CD14-positive monocyte (primary cell): ENCODE data around the gene ZNF335. TPM values are rescaled to one million over a fixed set of nuclear protein-coding genes. Genes with fewer than 3 reads are reported as not detected.

Experiments used
- DNase-seq, 3 donors: peaks; one replicate each; pipeline ENCODE4 v3.0.0-alpha.2; 2011 to 2022
- H2AFZ ChIP-seq: 2 replicates; pipeline ENCODE4 v1.6.0; 2012; ENCODE audit warnings: mild to moderate bottlenecking, low read depth, low read length, inconsistent platforms; ENCODE audit not compliant: insufficient read depth, poor library complexity, severe bottlenecking
- H3K27ac ChIP-seq, 2 donors: 1 replicate in 1 of 2; 2 replicates in 1 of 2; pipeline ENCODE4 v1.5.1; 2012 to 2013; ENCODE audit warnings: low read length in 2 of 2, control low read depth in 1 of 2, inconsistent platforms in 1 of 2, low read depth in 1 of 2, mild to moderate bottlenecking in 1 of 2
- H3K27me3 ChIP-seq, 2 donors: one replicate each; pipeline versions ENCODE4 v1.6.0 to v1.6.1; 2011 to 2013; ENCODE audit warnings: low read length in 2 of 2; ENCODE audit not compliant: control insufficient read depth in 2 of 2, insufficient read depth in 2 of 2
- H3K36me3 ChIP-seq, 2 donors: replicated peaks in 1 of 2; 1 replicate in 1 of 2; 2 replicates in 1 of 2; pipeline versions ENCODE4 v1.5.1 to v1.6.1; 2012 to 2013; ENCODE audit warnings: low read length in 2 of 2, control low read depth in 1 of 2, inconsistent platforms in 1 of 2, mild to moderate bottlenecking in 1 of 2; ENCODE audit not compliant: insufficient read depth in 2 of 2, control insufficient read depth in 1 of 2
- H3K4me1 ChIP-seq, 2 donors: 1 replicate in 1 of 2; 2 replicates in 1 of 2; pipeline versions ENCODE4 v1.5.1 to v1.6.1; 2012 to 2013; ENCODE audit warnings: low read length in 2 of 2, control low read depth in 1 of 2, inconsistent platforms in 1 of 2, mild to moderate bottlenecking in 1 of 2, moderate library complexity in 1 of 2; ENCODE audit not compliant: insufficient read depth in 2 of 2, control insufficient read depth in 1 of 2
- H3K4me2 ChIP-seq: replicated peaks from 2 replicates; pipeline ENCODE3; 2012; ENCODE audit warnings: low read length, moderate library complexity, mild to moderate bottlenecking; ENCODE audit not compliant: poor library complexity, severe bottlenecking; ENCODE audit errors: extremely low read depth
- H3K4me3 ChIP-seq, 3 experiments: fragments of 200-600 bp in 1 of 3; sonication (generic) in 1 of 3; replicated peaks in 1 of 3; 1 replicate in 2 of 3; 2 replicates in 1 of 3; pipeline ENCODE4 v1.5.1; 2011 to 2013; ENCODE audit warnings: low read length in 3 of 3, mild to moderate bottlenecking in 3 of 3, control low read depth in 2 of 3, low read depth in 2 of 3, inconsistent platforms in 1 of 3, moderate library complexity in 1 of 3
- H3K79me2 ChIP-seq: 2 replicates; pipeline ENCODE4 v1.6.0; 2012; ENCODE audit warnings: mild to moderate bottlenecking, control low read depth, inconsistent platforms, low read length, moderate library complexity; ENCODE audit not compliant: insufficient read depth
- H3K9ac ChIP-seq: 2 replicates; pipeline ENCODE4 v1.6.0; 2017; ENCODE audit warnings: low read length, mild to moderate bottlenecking; ENCODE audit not compliant: insufficient read depth, poor library complexity, severe bottlenecking
- H3K9me3 ChIP-seq, 2 donors: replicated peaks in 1 of 2; 1 replicate in 1 of 2; 2 replicates in 1 of 2; pipeline versions ENCODE4 v1.5.1 to v1.6.1; 2012 to 2013; ENCODE audit warnings: low read length in 2 of 2, control low read depth in 1 of 2; ENCODE audit not compliant: control insufficient read depth in 1 of 2, insufficient read depth in 1 of 2
- H4K20me1 ChIP-seq: 2 replicates; pipeline ENCODE4 v1.6.0; 2012; ENCODE audit warnings: mild to moderate bottlenecking, low read length, control low read depth, moderate library complexity; ENCODE audit not compliant: insufficient read depth
- H3K27ac Mint-ChIP-seq, 7 donors: one replicate each; pipeline ENCODE4 v1.8.0; 2020; ENCODE audit warnings: mild to moderate bottlenecking in 7 of 7, mixed read lengths in 7 of 7, moderate library complexity in 6 of 7, inconsistent platforms in 2 of 7
- H3K27me3 Mint-ChIP-seq, 3 donors: one replicate each; pipeline ENCODE4 v1.8.0; 2021 to 2022; ENCODE audit warnings: low read depth in 3 of 3, mild to moderate bottlenecking in 3 of 3, mixed read lengths in 3 of 3, moderate library complexity in 3 of 3, inconsistent platforms in 1 of 3
- H3K36me3 Mint-ChIP-seq, 2 donors: one replicate each; pipeline ENCODE4 v1.8.0; 2020; ENCODE audit warnings: mixed read lengths in 2 of 2, inconsistent platforms in 1 of 2, mild to moderate bottlenecking in 1 of 2
- H3K4me1 Mint-ChIP-seq: one replicate; pipeline ENCODE4 v1.8.0; 2020; ENCODE audit warnings: mild to moderate bottlenecking, mixed read lengths
- H3K4me3 Mint-ChIP-seq, 2 donors: one replicate each; pipeline ENCODE4 v1.8.0; 2020; ENCODE audit warnings: mild to moderate bottlenecking in 2 of 2, mixed read lengths in 2 of 2, moderate library complexity in 1 of 2
- H3K9me3 Mint-ChIP-seq, 7 donors: one replicate each; pipeline ENCODE4 v1.8.0; 2020 to 2022; ENCODE audit warnings: mixed read lengths in 7 of 7, mild to moderate bottlenecking in 6 of 7, moderate library complexity in 6 of 7, inconsistent platforms in 2 of 7
- CTCF ChIP-seq: fragments of 200-600 bp; IDR thresholded peaks from one replicate; pipeline ENCODE4 v1.8.0; 2022; ENCODE audit warnings: antibody characterized with exemption, mild to moderate bottlenecking
- WGBS: methylation state at CpG from one replicate; pipeline ENCODE4 v1.1.5; 2013; ENCODE audit warnings: missing lambda C conversion rate; ENCODE audit not compliant: insufficient coverage; 5-methylcytosine and 5-hydroxymethylcytosine counted together
- intact Hi-C, 2 donors: fragments of 100-400 bp; cut with micrococcal nuclease; formaldehyde crosslinking; loops; one replicate each; pipeline versions ENCODE4 v1.15.0 to v1.15.1; 2023
- polyA plus RNA-seq, 3 donors: library from polyadenylated mRNA; depleted of rRNA in 1 of 3; unstranded in 2 of 3; stranded (reverse) in 1 of 3; fragments of 300-500 nt in 2 of 3; fragments of >200 nt in 1 of 3; fragmentation: Illumina TruSeq in 2 of 3; gene quantifications; 1 replicate in 2 of 3; 2 replicates in 1 of 3; pipeline ENCODE4 v1.2.3, GENCODE V29; 2012 to 2021

Gene ZNF335
- polyA plus RNA-seq, 3 donors = 2.7 to 39.6 (median 3.1) TPM

GRCh38 chr20:45974896-45975565 is 3.0 kb upstream of the ZNF335 start:
- H2AFZ ChIP-seq = no peak overlapping the region
- Mint-ChIP-seq H3K27me3 (peaks cover 2 to 9% (median 4%) of the 10 kb centered on the region in 3 donors), H3K27ac (peak overlapping the region in 5 of 7 donors; percentile 1 to 75 (median 1)), H3K4me3 (no peak overlapping the region), H3K36me3 (no peaks in the 10 kb centered on the region), H3K4me1 (peaks cover 21% of the 10 kb centered on the region), H3K9me3 (no peaks in the 10 kb centered on the region)
- H3K4me2 ChIP-seq = no peak overlapping the region
- intact Hi-C loops = loop anchor here (5.0 kb wide), 4 partner anchors 37 to 163 kb away; partner anchors contain the start of genes NCOA5 (in 1 of the 2), PLTP (in 1 of the 2) and UBE2C (in 1 of the 2)
- peaks cover 0 to 5% of the 10 kb centered on the region in 2 donors for H3K27me3 ChIP-seq
- no peak for TF ChIP-seq CTCF
- no peak overlapping the region for H3K4me3 ChIP-seq
- peaks cover 16% of the 10 kb centered on the region for H3K79me2 ChIP-seq
- DNase-seq = peak in 2 of 3 donors; percentile 29 to 50
- 33% methylated on average over 3 of the region's 7 CpGs for WGBS
- peaks cover 27 to 28% of the 10 kb centered on the region in 2 donors for H3K4me1 ChIP-seq
- H3K27ac ChIP-seq = no peak overlapping the region
- H4K20me1 ChIP-seq = peaks cover 4% of the 10 kb centered on the region
- H3K9ac ChIP-seq = no peak overlapping the region
- no peaks in the 10 kb centered on the region for H3K36me3 ChIP-seq
- H3K9me3 ChIP-seq = no peaks in the 10 kb centered on the region

GRCh38 chr20:45972500-45973183 is 639 bp upstream of the ZNF335 start:
- Histone ChIP-seq H3K36me3 (peaks cover 18 to 19% of the 10 kb centered on the region in 2 donors), H3K79me2 (peaks cover 35% of the 10 kb centered on the region), H4K20me1 (peaks cover 27% of the 10 kb centered on the region), H3K27me3 (peaks cover 0 to 2% of the 10 kb centered on the region in 2 donors), H3K27ac (peak overlapping the region; percentile 97 to 99), H3K4me2 (peak overlapping the region; percentile 84), H3K9ac (peak overlapping the region; percentile 98), H3K4me3 (peak overlapping the region; percentile 18 to 96 (median 96)), H3K4me1 (peaks cover 45 to 47% of the 10 kb centered on the region in 2 donors), H3K9me3 (no peaks in the 10 kb centered on the region), H2AFZ (peak overlapping the region; percentile 77)
- H3K27me3 Mint-ChIP-seq = peaks cover 0 to 5% (median 1%) of the 10 kb centered on the region in 3 donors
- peaks cover 37% of the 10 kb centered on the region for H3K4me1 Mint-ChIP-seq
- TF ChIP-seq CTCF = no peak
- DNase-seq = peak in 2 of 3 donors; percentile 96 to 98
- no peaks in the 10 kb centered on the region for H3K9me3 Mint-ChIP-seq
- WGBS = 86% methylated on average over 4 of the region's 29 CpGs
- H3K36me3 Mint-ChIP-seq = peaks cover 13 to 19% of the 10 kb centered on the region in 2 donors
- peak overlapping the region; percentile 90 to 100 (median 100) for H3K27ac Mint-ChIP-seq
- intact Hi-C loops = loop anchor here (1.0 to 5.0 kb wide), 5 partner anchors 38 to 160 kb away; partner anchors contain the start of genes PCIF1 (in 2 of the 2), NCOA5 (in 1 of the 2), PLTP (in 1 of the 2) and UBE2C (in 1 of the 2)
- peak overlapping the region; percentile 83 to 87 for H3K4me3 Mint-ChIP-seq
